Measurements from ENCODE around the gene CRISP1. TPM values are rescaled to one million over a fixed set of nuclear protein-coding genes. Genes with fewer than 3 reads are reported as not detected.

CRISP1 gene
- total RNA-seq, 2 experiments from 2014 or later: not detected

GRCh38 chr6:49868951-49869529 is 2.7 kb upstream of the CRISP1 start:
- H3K9me3 Mint-ChIP-seq: peaks cover 3% of the 10 kb centered on the region
- H3K4me3 Mint-ChIP-seq: no peak overlapping the region
- DNase-seq: no peak
- H3K4me1 Mint-ChIP-seq: no peaks in the 10 kb centered on the region
- H3K27me3 Mint-ChIP-seq: no peaks in the 10 kb centered on the region
- no peak overlapping the region for H3K27ac Mint-ChIP-seq
- ChIA-PET POLR2A (no interaction called here), CTCF (no interaction called here)
- H3K36me3 Mint-ChIP-seq (ENCODE audit: low read depth): no peaks in the 10 kb centered on the region

DNA sequence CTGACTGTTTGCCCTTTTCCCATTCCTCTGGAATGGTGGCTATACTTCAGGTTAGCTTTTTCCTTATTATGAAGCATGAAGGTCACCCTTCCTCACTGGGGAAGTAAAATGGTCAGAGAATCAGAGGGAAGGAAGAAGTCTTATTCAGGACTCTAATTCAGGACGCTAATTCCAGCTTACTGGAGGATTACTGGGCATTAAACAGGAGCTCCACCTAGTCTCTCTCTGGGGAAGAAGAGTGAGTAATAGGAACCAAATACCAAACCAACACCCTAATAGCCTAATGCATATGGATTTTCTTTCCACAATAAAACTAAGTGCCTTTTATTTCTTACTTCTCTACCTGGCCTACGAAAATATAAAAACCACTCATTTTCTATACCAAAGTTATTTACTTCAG is 10.1 kb downstream of the CRISP1 start:
- no peak for DNase-seq
- ChIA-PET CTCF (no interaction called here), POLR2A (no interaction called here)
- Mint-ChIP-seq H3K9me3 (no peaks in the 10 kb centered on the region), H3K27me3 (no peaks in the 10 kb centered on the region), H3K4me1 (no peaks in the 10 kb centered on the region), H3K4me3 (no peak overlapping the region), H3K36me3 (ENCODE audit: low read depth) (no peaks in the 10 kb centered on the region), H3K27ac (no peak overlapping the region)

DNA sequence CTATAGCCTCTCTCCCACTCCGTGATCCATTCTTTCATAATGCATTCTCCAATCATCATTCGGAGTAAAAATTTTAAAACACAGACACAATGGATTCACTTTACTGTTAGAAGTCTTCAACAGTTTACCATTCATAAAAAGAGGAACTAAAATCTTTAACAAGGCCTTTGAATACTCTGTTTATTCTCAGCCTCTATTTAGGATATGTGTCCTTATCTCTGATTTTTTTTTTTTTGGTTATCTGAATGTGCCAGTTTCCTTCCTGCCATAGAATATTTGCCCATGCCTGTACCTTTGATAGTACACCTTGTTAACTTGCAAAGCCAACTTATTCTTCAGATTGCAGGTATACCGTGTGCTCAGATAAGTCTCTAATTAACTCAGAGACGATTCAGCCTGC is 11.1 kb downstream of the CRISP1 start:
- POLR2A ChIA-PET: no interaction called here
- Mint-ChIP-seq H3K4me3 (no peak overlapping the region), H3K27ac (no peak overlapping the region), H3K9me3 (no peaks in the 10 kb centered on the region), H3K36me3 (ENCODE audit: low read depth) (no peaks in the 10 kb centered on the region), H3K27me3 (no peaks in the 10 kb centered on the region), H3K4me1 (no peaks in the 10 kb centered on the region)
- DNase-seq: no peak
- CTCF ChIA-PET: no interaction called here

DNA sequence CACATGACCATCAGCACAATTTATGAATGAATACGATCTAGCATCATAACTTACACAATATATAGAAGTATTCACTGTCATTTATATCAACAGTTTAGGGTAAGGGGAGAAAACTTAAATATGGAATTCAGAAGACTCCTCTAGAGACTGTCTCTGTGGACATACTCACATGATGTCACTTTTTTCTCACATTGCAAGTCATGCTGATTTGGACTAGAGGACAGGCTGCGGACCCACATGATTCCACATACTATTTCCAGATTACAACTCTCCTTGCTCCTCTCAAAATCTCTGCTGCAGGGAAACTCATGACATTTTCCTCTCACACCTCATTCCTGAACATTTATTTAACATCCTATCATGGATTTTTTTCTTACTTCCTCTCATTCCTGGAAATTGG is 13.4 kb downstream of the CRISP1 start:
- ChIA-PET CTCF (no interaction called here), POLR2A (no interaction called here)
- DNase-seq: no peak
- H3K36me3 Mint-ChIP-seq (ENCODE audit: low read depth): no peaks in the 10 kb centered on the region
- no peak overlapping the region for H3K4me3 Mint-ChIP-seq
- no peaks in the 10 kb centered on the region for H3K27me3 Mint-ChIP-seq
- no peak overlapping the region for H3K27ac Mint-ChIP-seq
- no peaks in the 10 kb centered on the region for H3K4me1 Mint-ChIP-seq
- H3K9me3 Mint-ChIP-seq: no peaks in the 10 kb centered on the region

DNA sequence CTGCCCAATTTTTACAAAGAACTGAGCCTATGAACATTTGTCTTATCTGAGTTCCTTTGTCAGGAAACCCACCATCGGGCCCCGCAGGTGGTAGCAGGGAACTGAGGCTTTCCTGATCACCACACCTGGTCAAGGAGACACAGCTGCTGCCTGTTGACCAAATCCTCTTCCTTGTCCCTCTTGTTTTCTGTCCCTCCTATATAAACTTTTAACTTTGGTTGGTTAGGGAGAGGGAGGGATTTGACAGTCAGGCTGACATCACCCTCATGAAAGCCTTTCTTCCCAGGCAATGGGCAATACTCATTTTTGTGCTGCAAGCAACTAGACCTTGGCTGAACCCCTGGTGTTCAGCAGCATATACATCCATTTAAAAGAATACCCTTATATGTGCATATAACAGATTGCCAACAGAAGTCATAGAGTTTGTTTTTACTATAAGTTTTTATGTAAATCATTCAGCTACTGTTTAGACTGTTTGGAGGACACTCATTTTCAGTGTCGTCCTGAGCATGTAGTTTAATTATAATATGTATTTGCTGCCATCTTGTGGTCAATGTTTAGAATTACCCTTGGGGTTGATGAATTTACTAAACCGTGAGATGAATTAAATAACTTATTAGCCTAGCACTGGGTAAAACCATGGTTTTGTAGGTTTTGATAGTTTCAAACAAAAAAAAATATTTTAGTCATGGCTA is 17.0 kb downstream of the CRISP1 start:
- ChIA-PET CTCF (interaction anchor here (1.8 to 2.7 kb wide), 2 partner anchors 226 to 317 kb away, joined by 7 to 13 read pairs; no protein-coding TSS in a partner anchor), POLR2A (no interaction called here)
- Mint-ChIP-seq H3K27me3 (peaks cover 1% of the 10 kb centered on the region), H3K4me3 (no peak overlapping the region), H3K36me3 (ENCODE audit: low read depth) (no peaks in the 10 kb centered on the region), H3K27ac (no peak overlapping the region), H3K9me3 (no peaks in the 10 kb centered on the region), H3K4me1 (no peaks in the 10 kb centered on the region)
- no peak for DNase-seq

GRCh38 chr6:49847673-49848072 is 18.7 kb downstream of the CRISP1 start:
- Mint-ChIP-seq H3K4me1 (no peaks in the 10 kb centered on the region), H3K9me3 (no peaks in the 10 kb centered on the region), H3K36me3 (ENCODE audit: low read depth) (no peaks in the 10 kb centered on the region), H3K27ac (no peak overlapping the region), H3K27me3 (peaks cover 1% of the 10 kb centered on the region), H3K4me3 (no peak overlapping the region)
- ChIA-PET CTCF (no interaction called here), POLR2A (no interaction called here)
- DNase-seq: no peak

DNA sequence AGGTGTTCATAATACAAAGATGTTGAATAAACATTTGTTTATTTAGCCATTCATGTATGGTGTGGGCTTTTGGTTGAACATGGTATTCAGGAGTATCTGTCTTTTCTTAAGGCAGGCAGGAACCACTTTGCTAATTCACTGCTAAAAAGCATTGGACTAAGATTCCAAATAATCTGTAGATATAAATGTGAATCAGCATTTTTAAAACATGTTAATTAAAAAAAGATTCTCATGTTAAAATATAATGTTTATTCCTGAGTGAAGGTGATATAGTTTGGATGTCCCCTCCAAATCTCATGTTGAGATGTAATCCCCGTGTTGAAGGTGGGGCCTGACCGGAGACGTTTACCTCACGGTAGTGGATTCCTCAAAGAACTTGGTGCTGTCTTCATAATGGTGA is 19.3 kb downstream of the CRISP1 start:
- ChIA-PET POLR2A (no interaction called here), CTCF (no interaction called here)
- Mint-ChIP-seq H3K4me1 (no peaks in the 10 kb centered on the region), H3K27ac (no peak overlapping the region), H3K36me3 (ENCODE audit: low read depth) (no peaks in the 10 kb centered on the region), H3K4me3 (no peak overlapping the region), H3K9me3 (no peaks in the 10 kb centered on the region), H3K27me3 (peaks cover 1% of the 10 kb centered on the region)
- DNase-seq: no peak

DNA sequence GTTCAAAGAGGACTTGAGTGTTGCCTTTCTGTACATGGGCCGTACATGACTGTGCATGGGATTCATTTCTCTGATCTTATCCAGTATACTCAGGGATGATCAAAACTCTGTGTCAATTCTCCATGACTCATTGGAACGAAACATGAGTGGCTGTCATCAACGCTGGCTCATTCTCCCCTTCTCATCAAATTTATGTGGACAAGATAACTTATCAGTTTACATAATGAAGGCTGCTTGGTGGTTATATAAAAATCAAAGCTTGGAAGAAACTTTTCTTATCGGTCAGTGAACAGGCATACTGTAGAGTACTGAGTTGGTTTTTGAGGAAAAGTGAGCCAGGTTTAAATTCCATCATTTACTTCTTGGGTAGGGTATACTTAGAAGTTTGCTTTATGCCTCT is 24.9 kb downstream of the CRISP1 start:
- CTCF ChIA-PET: no interaction called here
- POLR2A ChIA-PET: no interaction called here
- Mint-ChIP-seq H3K36me3 (ENCODE audit: low read depth) (no peaks in the 10 kb centered on the region), H3K4me3 (no peak overlapping the region), H3K4me1 (no peaks in the 10 kb centered on the region), H3K9me3 (no peaks in the 10 kb centered on the region), H3K27me3 (peaks cover 1% of the 10 kb centered on the region), H3K27ac (no peak overlapping the region)
- no peak for DNase-seq

GRCh38 chr6:49839957-49840356 is 26.4 kb downstream of the CRISP1 start:
- no peak overlapping the region for H3K4me3 Mint-ChIP-seq
- H3K36me3 Mint-ChIP-seq (ENCODE audit: low read depth): no peaks in the 10 kb centered on the region
- no peaks in the 10 kb centered on the region for H3K4me1 Mint-ChIP-seq
- no peak overlapping the region for H3K27ac Mint-ChIP-seq
- DNase-seq: no peak
- ChIA-PET CTCF (no interaction called here), POLR2A (no interaction called here)
- H3K9me3 Mint-ChIP-seq: no peaks in the 10 kb centered on the region
- no peaks in the 10 kb centered on the region for H3K27me3 Mint-ChIP-seq

DNA sequence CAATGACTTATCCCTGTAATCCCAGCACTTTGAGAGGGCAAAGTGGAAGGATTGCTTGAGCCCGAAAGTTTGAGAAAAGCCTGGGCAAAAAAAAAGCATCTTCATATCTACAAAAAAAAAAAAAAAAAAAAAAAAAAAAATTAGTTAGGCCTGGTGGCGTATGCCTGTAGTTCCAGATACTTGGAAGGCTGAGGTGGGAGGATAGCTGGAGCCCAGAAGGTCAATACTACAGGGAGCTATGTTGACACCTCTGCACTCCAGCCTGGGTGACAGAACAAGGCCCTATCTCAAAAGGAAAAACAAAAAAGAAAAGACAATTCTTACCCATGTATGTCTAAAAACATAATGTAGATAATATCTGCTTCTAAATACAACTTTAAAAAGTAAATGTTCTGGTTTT is 27.2 kb downstream of the CRISP1 start:
- Mint-ChIP-seq H3K27ac (no peak overlapping the region), H3K4me3 (no peak overlapping the region), H3K36me3 (ENCODE audit: low read depth) (no peaks in the 10 kb centered on the region), H3K27me3 (no peaks in the 10 kb centered on the region), H3K4me1 (no peaks in the 10 kb centered on the region), H3K9me3 (no peaks in the 10 kb centered on the region)
- DNase-seq: no peak
- POLR2A ChIA-PET: no interaction called here
- CTCF ChIA-PET: no interaction called here

GRCh38 chr6:49835140-49835539 is 31.2 kb downstream of the CRISP1 start:
- no peak for DNase-seq
- H3K27me3 Mint-ChIP-seq: no peaks in the 10 kb centered on the region
- POLR2A ChIA-PET: no interaction called here
- no peak overlapping the region for H3K27ac Mint-ChIP-seq
- H3K36me3 Mint-ChIP-seq (ENCODE audit: low read depth): no peaks in the 10 kb centered on the region
- H3K9me3 Mint-ChIP-seq: no peaks in the 10 kb centered on the region
- no peak overlapping the region for H3K4me3 Mint-ChIP-seq
- CTCF ChIA-PET: no interaction called here
- no peaks in the 10 kb centered on the region for H3K4me1 Mint-ChIP-seq

DNA sequence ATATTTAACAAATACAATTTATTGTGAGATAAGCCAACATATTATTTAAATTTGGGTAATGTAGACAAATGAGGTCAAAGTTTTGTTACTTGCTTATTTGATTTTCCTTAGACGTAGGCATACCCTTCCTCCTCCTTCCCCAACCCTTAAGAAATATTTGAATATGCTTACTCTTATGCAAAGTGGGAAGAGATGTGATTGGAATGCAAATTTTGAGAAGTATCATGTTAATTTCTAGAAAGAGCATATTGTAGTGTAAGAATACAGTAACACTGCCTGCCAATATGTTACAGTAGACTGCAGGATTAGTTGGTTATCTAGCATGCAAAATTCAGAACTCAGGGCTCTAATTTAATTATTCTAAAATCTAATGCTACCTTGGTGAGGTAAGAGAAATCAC is 32.9 kb downstream of the CRISP1 start:
- H3K27ac Mint-ChIP-seq: no peak overlapping the region
- DNase-seq: no peak
- ChIA-PET CTCF (no interaction called here), POLR2A (no interaction called here)
- H3K36me3 Mint-ChIP-seq (ENCODE audit: low read depth): no peaks in the 10 kb centered on the region
- no peak overlapping the region for H3K4me3 Mint-ChIP-seq
- no peaks in the 10 kb centered on the region for H3K9me3 Mint-ChIP-seq
- no peaks in the 10 kb centered on the region for H3K4me1 Mint-ChIP-seq
- no peaks in the 10 kb centered on the region for H3K27me3 Mint-ChIP-seq

GRCh38 chr6:49826743-49827406 is 39.5 kb downstream of the CRISP1 start:
- H3K9me3 Mint-ChIP-seq: no peaks in the 10 kb centered on the region
- H3K27me3 Mint-ChIP-seq: no peaks in the 10 kb centered on the region
- ChIA-PET POLR2A (no interaction called here), CTCF (no interaction called here)
- H3K4me3 Mint-ChIP-seq: no peak overlapping the region
- no peaks in the 10 kb centered on the region for H3K36me3 Mint-ChIP-seq (ENCODE audit: low read depth)
- no peak overlapping the region for H3K27ac Mint-ChIP-seq
- no peaks in the 10 kb centered on the region for H3K4me1 Mint-ChIP-seq
- DNase-seq: no peak

DNA sequence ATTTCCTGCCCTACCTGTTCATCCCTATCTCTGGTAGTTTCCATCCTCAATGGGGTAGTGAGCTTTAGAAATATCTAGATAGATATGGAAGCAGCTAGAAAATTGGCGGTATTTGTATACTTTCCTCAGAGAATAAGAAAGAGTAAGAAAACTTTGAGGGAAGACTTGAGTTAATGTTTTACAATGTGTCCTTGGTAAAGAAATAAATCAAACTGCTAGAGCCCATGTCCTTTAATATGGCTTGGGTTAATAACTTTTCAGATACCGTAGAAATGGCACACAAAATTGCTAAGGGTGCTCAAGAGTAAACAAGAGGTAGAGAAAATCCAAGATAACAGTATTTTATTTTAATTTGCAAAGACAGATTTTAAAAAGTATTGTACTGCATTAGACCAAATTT is 51.2 kb downstream of the CRISP1 start:
- H3K27me3 Mint-ChIP-seq: no peaks in the 10 kb centered on the region
- CTCF ChIA-PET: no interaction called here
- H3K27ac Mint-ChIP-seq: no peak overlapping the region
- no peaks in the 10 kb centered on the region for H3K36me3 Mint-ChIP-seq (ENCODE audit: low read depth)
- H3K4me1 Mint-ChIP-seq: no peaks in the 10 kb centered on the region
- no peaks in the 10 kb centered on the region for H3K9me3 Mint-ChIP-seq
- POLR2A ChIA-PET: no interaction called here
- H3K4me3 Mint-ChIP-seq: no peak overlapping the region
- DNase-seq: no peak

All from activated CD4-positive, alpha-beta memory T cell treated with anti-CD3 and anti-CD28 coated beads, Interleukin-2, amount 10 ng/mL, durations not matched to agents 7 days and 5 days (primary cell).